A549 (cell line): ENCODE data around the gene KIFC1. TPM values are rescaled to one million over a fixed set of nuclear protein-coding genes. Genes with fewer than 3 reads are reported as not detected.

Experiments
- ATAC-seq, 2 experiments: fragments of 200-7000 bp in 1 of 2; fragments of >200 bp in 1 of 2; cut with Nextera tagmentation in 1 of 2; cut with Tn5 transposase in 1 of 2; 3 replicates each; pipeline versions ENCODE4 v1.8.0 to v1.9.1; 2018 to 2020; ENCODE audit warnings: mild to moderate bottlenecking in 1 of 2, moderate library complexity in 1 of 2
- CTCF ChIA-PET: fragments of 300-600 bp; sonication (Branson Sonifier 250); formaldehyde crosslinking; extraction: SDS; loops from one replicate; lab custom pipeline; 2021; ENCODE audit warnings: antibody characterized with exemption, inconsistent platforms; lab: Yijun Ruan, JAX
- POLR2A ChIA-PET: fragments of 350-600 bp; formaldehyde crosslinking; extraction: SDS; loops from one replicate; lab custom pipeline; 2021; ENCODE audit warnings: antibody characterized with exemption, inconsistent platforms; lab: Yijun Ruan, JAX
- DNase-seq, 2 experiments: peaks; one replicate each; pipeline versions ENCODE4 v3.0.0 to v3.0.0-alpha.2; 2011 to 2016; ENCODE audit warnings: low read depth in 1 of 2, low spot score in 1 of 2
- FAIRE-seq: peaks from 2 replicates; lab custom pipeline; 2011; peaks lifted over from hg19 to GRCh38; lab: Jason Lieb, UNC
- H3K27ac ChIP-seq, 2 experiments: fragments of >200 bp; sonication (Bioruptor Twin); formaldehyde crosslinking; 3 replicates each; pipeline ENCODE4 v1.5.1; 2016 to 2017
- H3K4me1 ChIP-seq: fragments of >200 bp; sonication (Bioruptor Twin); formaldehyde crosslinking; 3 replicates; pipeline ENCODE4 v1.6.1; 2016
- H3K4me2 ChIP-seq: fragments of >200 bp; sonication (Bioruptor Twin); formaldehyde crosslinking; 3 replicates; pipeline ENCODE4 v1.6.1; 2016
- H3K4me3 ChIP-seq: fragments of >200 bp; sonication (Bioruptor Twin); formaldehyde crosslinking; 3 replicates; pipeline ENCODE4 v1.5.1; 2016
- H3K9me3 ChIP-seq: fragments of >200 bp; sonication (Bioruptor Twin); formaldehyde crosslinking; 3 replicates; pipeline ENCODE4 v1.6.1; 2016
- ATOH8 ChIP-seq: fragments of 250-450 bp; sonication (Bioruptor Pico); IDR thresholded peaks from 2 replicates; pipeline ENCODE4 v1.5.0; 2020; ENCODE audit warnings: low read depth, mild to moderate bottlenecking, moderate library complexity
- BCL3 ChIP-seq: fragments of >200 bp; sonication (Bioruptor Twin); formaldehyde crosslinking; IDR thresholded peaks from 3 replicates; pipeline ENCODE4 v1.6.1; 2016
- CHD2 ChIP-seq: fragments of 150-350 bp; IDR thresholded peaks from 2 replicates; pipeline ENCODE4 v1.6.1; 2014; ENCODE audit warnings: low read length; ENCODE audit not compliant: partially characterized antibody
- EHMT2 ChIP-seq: fragments of 200-600 bp; sonication (generic); IDR thresholded peaks from 2 replicates; pipeline ENCODE4 v1.6.1; 2016; ENCODE audit warnings: antibody characterized with exemption, low read depth, mild to moderate bottlenecking, moderate library complexity
- ESRRA ChIP-seq: fragments of 150-350 bp; IDR thresholded peaks from 2 replicates; pipeline ENCODE4 v1.6.1; 2014; ENCODE audit warnings: mild to moderate bottlenecking, low read length, borderline replicate concordance
- FOXS1 ChIP-seq: fragments of 250-450 bp; sonication (Bioruptor Pico); IDR thresholded peaks from 2 replicates; pipeline ENCODE4 v1.5.0; 2020; ENCODE audit warnings: mild to moderate bottlenecking, moderate library complexity
- HMGXB4 ChIP-seq: fragments of 250-450 bp; sonication (Bioruptor Pico); IDR thresholded peaks from 2 replicates; pipeline ENCODE4 v1.5.0; 2021; ENCODE audit warnings: mild to moderate bottlenecking, moderate library complexity, borderline replicate concordance
- HOXA7 ChIP-seq: fragments of 250-450 bp; sonication (Bioruptor Pico); IDR thresholded peaks from 2 replicates; pipeline ENCODE4 v1.5.0; 2020; ENCODE audit warnings: mild to moderate bottlenecking, moderate library complexity
- HOXB13 ChIP-seq: fragments of 250-450 bp; sonication (Bioruptor Pico); IDR thresholded peaks from 2 replicates; pipeline ENCODE4 v1.5.0; 2020; ENCODE audit warnings: low read depth, mild to moderate bottlenecking, moderate library complexity
- JUNB ChIP-seq: fragments of >200 bp; sonication (Bioruptor Twin); formaldehyde crosslinking; IDR thresholded peaks from 2 replicates; pipeline ENCODE4 v1.6.1; 2016
- RCOR1 ChIP-seq: fragments of 150-350 bp; IDR thresholded peaks from 2 replicates; pipeline ENCODE4 v1.6.1; 2014; ENCODE audit warnings: antibody characterized with exemption, low read length, low read depth
- TFCP2L1 ChIP-seq: fragments of 250-450 bp; sonication (Bioruptor Pico); IDR thresholded peaks from 2 replicates; pipeline ENCODE4 v1.5.0; 2021; ENCODE audit warnings: mild to moderate bottlenecking
- TP53 ChIP-seq: fragments of 250-450 bp; sonication (Bioruptor Pico); IDR thresholded peaks from 2 replicates; pipeline ENCODE4 v1.5.0; 2021; ENCODE audit warnings: mild to moderate bottlenecking, moderate library complexity
- ZSCAN20 ChIP-seq: fragments of 250-450 bp; sonication (Bioruptor Pico); IDR thresholded peaks from 2 replicates; pipeline ENCODE4 v1.8.0; 2022; ENCODE audit warnings: mild to moderate bottlenecking, moderate library complexity
- WGBS: methylation state at CpG from one replicate; pipeline ENCODE4 v1.1.6; 2017; ENCODE audit errors: missing lambda C conversion rate; 5-methylcytosine and 5-hydroxymethylcytosine counted together
- polyA plus RNA-seq, 4 experiments: library from polyadenylated mRNA; depleted of rRNA in 3 of 4; stranded (reverse); fragments of >200 nt; fragmentation: RNase III in 1 of 4; extraction: RNeasy Plus Mini Kit Qiagen cat#74134 plus additional on column Dnase treatment in 1 of 4; gene quantifications; 2 replicates in 3 of 4; 3 replicates in 1 of 4; pipeline ENCODE4 v1.2.3, GENCODE V29; 2011 to 2017
- TF ChIP-seq, protein P1 (sequence below): fragments of >200 bp; sonication (Bioruptor Twin); formaldehyde crosslinking; IDR thresholded peaks from 3 replicates; pipeline ENCODE4 v1.5.1; 2016

Gene KIFC1
- polyA plus RNA-seq, 2 of the 4 experiments (the other 2 are of a cell fraction), result 23.9 to 30.5 TPM

GRCh38 chr6:33423777-33424176 is 32.2 kb downstream of the KIFC1 start:
- Histone ChIP-seq H3K4me3 (no peak overlapping the region), H3K9me3 (no peaks in the 10 kb centered on the region), H3K27ac (no peak overlapping the region), H3K4me1 (peaks cover 35% of the 10 kb centered on the region), H3K4me2 (no peak overlapping the region)
- TF ChIP-seq CHD2, result no peak
- WGBS, result 76% methylated on average over 2 of the region's 2 CpGs
- CTCF ChIA-PET, result no interaction called here
- no peak for DNase-seq
- FAIRE-seq, result no peak
- POLR2A ChIA-PET, result no interaction called here
- no peak for ATAC-seq

- ATAC-seq, result no peak
- Histone ChIP-seq H3K4me1 (peaks cover 29% of the 10 kb centered on the region), H3K4me3 (peak overlapping the region; percentile 69), H3K4me2 (peak overlapping the region; percentile 90), H3K27ac (peak overlapping the region; percentile 89 to 98), H3K9me3 (no peaks in the 10 kb centered on the region)
- TF ChIP-seq HOXA7 (CRISPR knock-in tag), result no peak
- TF ChIP-seq, protein P1, sequence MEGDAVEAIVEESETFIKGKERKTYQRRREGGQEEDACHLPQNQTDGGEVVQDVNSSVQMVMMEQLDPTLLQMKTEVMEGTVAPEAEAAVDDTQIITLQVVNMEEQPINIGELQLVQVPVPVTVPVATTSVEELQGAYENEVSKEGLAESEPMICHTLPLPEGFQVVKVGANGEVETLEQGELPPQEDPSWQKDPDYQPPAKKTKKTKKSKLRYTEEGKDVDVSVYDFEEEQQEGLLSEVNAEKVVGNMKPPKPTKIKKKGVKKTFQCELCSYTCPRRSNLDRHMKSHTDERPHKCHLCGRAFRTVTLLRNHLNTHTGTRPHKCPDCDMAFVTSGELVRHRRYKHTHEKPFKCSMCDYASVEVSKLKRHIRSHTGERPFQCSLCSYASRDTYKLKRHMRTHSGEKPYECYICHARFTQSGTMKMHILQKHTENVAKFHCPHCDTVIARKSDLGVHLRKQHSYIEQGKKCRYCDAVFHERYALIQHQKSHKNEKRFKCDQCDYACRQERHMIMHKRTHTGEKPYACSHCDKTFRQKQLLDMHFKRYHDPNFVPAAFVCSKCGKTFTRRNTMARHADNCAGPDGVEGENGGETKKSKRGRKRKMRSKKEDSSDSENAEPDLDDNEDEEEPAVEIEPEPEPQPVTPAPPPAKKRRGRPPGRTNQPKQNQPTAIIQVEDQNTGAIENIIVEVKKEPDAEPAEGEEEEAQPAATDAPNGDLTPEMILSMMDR, result no peak
- TF ChIP-seq CHD2, result no peak
- no peak for TF ChIP-seq JUNB
- no peak for TF ChIP-seq EHMT2
- TF ChIP-seq ZSCAN20 (CRISPR knock-in tag), result no peak
- TF ChIP-seq ESRRA, result no peak
- no peak for TF ChIP-seq FOXS1
- TF ChIP-seq RCOR1, result no peak
- TF ChIP-seq HMGXB4 (CRISPR knock-in tag), result no peak
- TF ChIP-seq TFCP2L1 (CRISPR knock-in tag), result no peak
- TF ChIP-seq BCL3, result no peak
- TF ChIP-seq HOXB13 (CRISPR knock-in tag), result no peak
- TF ChIP-seq TP53, result no peak
- TF ChIP-seq ATOH8 (CRISPR knock-in tag), result no peak
- DNase-seq, result no peak
- ChIA-PET CTCF (interaction anchor here (0.6 to 2.7 kb wide), 25 partner anchors 8 to 154 kb away, joined by 3 to 24 read pairs (median 5); partner anchors contain the start of genes B3GALT4, CUTA and ZBTB9), POLR2A (interaction anchor here (1.0 to 1.6 kb wide), 6 partner anchors 15 to 146 kb away, joined by 3 to 11 read pairs (median 6); partner anchors contain the start of genes PHF1, RGL2, ZBTB22 and ZBTB9)
- WGBS, result 36% methylated on average over 12 of the region's 12 CpGs
- FAIRE-seq, result no peak
Measured at GRCh38 chr6:33424855-33425667, 33.4 kb downstream of the KIFC1 start.
